GM18517 (cell line): ENCODE data around the gene OPA1.

Experiments
- ATAC-seq: cut with Tn5 transposase; IDR thresholded peaks from one replicate; pipeline ENCODE4 v1.9.1; 2021; ENCODE audit warnings: mild to moderate bottlenecking, moderate library complexity; ENCODE audit not compliant: unreplicated experiment

OPA1 gene

GRCh38 chr3:193640728-193641439, 47.9 kb downstream of the OPA1 start:
- ATAC-seq: no peak

- ATAC-seq: no peak
These were observed 48.4 kb downstream of the OPA1 start for GRCh38 chr3:193641440-193641775.

DNA sequence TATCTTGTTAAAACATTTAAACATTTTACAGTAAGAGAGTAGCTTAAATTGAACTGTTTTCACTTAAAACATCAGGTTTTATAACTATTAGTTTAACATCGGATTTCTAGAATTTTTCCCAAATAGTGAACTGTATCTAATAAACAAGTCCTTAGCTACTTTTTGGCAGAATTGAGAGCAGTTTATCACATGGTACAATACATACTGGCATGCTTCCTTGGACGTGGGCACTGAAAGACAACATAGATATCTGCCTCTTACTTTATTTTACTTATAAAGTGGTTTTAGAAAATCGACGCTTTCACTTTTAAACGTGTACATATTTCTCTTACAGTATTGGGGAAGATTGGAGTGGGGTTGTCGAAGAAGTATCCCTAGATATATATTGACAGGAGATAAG, 52.8 kb downstream of the OPA1 start:
- ATAC-seq: no peak

- ATAC-seq: no peak
These were observed 55.6 kb downstream of the OPA1 start for GRCh38 chr3:193648542-193649076.

GRCh38 chr3:193650585-193650984, 57.6 kb downstream of the OPA1 start:
- ATAC-seq: no peak

DNA sequence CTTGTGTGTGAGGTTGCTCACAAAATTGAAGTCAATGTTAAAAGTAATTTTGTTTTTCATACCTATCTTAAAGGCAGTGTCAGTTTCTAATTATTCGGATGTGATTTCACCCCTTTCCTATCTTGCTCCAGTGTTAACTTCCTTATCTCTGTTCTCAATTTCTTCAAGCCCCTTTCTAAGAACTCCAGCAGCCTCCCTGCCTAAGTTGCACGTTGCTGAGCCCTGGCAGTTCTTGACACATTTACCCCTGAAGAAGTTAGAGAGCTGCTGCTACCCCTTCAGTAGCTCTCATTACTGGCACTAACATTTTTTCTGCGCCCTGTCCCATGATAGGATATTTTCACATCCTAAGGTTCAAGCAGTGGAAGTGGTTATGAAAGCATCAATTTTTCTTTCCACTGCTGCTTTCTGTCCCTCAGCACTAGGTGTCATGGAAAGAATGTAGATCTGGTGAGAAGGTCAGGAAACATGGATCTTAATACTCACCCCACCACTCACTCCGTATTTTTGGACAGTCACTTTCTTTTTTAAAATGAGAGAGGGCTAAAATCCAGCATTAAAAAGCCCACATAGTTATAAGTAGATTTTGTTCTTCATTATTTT, 62.9 kb downstream of the OPA1 start:
- no peak for ATAC-seq

- no peak for ATAC-seq
These were observed 63.4 kb downstream of the OPA1 start for GRCh38 chr3:193656445-193656844.

GRCh38 chr3:193656878-193657282, 63.9 kb downstream of the OPA1 start:
- no peak for ATAC-seq

DNA sequence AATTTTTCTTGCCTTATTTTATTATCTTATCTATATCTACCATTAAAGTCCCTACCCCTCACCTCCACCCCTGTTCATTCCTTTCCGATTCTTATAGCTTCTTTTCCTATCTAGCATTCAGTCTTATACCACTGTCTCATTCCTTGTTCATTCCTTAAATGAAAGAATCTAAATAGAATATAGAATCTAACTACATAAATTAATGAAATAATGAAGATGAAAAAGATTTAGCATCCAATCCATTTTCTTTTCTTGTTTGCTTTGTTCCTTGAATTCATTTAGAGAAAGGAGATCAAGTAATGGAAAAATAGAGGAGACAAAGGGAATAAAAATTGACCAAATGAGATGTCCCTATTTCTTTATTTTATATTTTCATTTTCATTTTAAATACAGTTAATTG, 67.2 kb downstream of the OPA1 start:
- no peak for ATAC-seq

GRCh38 chr3:193660698-193661411, 67.8 kb downstream of the OPA1 start:
- ATAC-seq: no peak

DNA sequence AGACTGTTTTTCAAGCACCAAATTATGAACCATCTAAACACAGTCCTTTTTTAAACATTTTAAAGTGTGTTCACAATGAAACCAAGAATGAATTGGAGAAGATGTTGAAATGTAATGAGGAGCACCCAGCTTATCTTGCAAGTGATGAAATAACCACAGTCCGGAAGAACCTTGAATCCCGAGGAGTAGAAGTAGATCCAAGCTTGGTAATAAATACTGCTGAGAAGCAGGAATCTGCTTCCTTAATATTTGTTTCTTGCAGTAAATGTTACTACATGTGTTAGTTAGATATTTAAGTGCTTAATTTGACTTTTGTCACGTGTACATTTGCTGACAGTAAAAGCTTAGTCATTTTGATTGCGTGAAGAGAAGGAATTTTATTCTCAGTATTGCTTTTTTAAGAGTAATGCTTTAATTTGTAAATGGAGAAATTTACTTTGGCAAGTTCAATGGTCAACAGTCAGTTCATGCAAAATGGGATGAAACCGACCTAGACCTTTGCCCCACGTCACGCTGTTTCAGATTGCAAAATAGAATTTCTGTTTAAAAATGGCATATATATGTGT, 69.8 kb downstream of the OPA1 start:
- no peak for ATAC-seq

GRCh38 chr3:193665370-193665989, 72.5 kb downstream of the OPA1 start:
- ATAC-seq: no peak

- ATAC-seq: no peak
These were observed 80.8 kb downstream of the OPA1 start for GRCh38 chr3:193673845-193674244.

DNA sequence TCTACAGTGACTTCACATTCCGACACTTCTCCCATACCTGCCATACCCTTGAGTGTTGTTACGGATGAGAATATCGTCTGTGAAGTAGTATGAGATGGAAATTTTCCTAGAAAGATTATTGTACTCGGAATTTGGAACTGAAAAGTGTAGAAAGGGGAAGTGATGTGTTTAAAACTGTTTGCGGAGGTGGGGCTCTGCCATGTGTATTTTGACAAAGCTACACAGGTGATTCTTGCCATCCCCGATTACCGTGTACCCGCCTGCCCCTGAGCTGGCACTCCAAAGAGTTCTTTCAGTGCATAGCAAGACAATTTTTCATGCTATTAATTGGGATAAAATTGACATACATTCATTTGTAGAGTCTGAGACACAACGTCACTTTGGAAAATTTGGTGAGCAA, 81.7 kb downstream of the OPA1 start:
- no peak for ATAC-seq

DNA sequence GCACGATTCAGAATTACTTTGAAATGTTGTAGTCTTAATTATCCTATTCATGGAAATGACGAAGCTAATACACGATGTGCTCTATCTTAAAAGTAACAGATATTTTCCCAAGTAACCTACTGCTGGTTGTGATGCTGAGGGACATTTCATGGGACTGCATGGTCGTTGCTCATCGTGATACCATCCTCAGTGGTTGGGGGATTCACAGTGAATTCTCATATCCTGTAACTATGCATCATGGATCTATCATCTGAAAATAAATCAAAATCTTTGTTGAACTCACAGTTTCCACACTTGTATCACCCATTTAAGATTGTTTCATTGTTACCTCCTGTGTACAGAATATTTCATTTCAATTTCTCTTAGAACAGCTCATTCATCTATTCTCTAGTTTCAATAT, 84.7 kb downstream of the OPA1 start:
- ATAC-seq: no peak

GRCh38 chr3:193680220-193680619, 87.2 kb downstream of the OPA1 start:
- ATAC-seq: no peak

DNA sequence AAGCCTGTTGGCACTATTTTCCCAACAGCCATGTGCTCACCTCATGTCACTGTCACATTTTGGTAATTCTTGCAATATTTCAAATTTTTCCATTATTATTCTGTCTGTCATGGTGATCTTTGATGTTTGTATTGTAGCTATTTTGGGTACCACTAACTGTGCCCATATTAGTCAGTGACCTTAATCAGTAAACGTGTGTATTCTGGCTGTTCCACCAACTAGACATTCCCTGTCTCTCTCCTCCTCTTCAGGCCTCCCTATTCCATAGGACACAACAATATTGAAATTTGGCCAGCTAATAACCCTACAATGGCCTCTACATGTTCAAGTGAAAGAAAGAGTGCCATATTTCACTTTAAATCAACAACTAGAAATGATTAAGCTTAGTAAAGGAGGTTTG, 88.6 kb downstream of the OPA1 start:
- no peak for ATAC-seq

- ATAC-seq: no peak
These were observed 93.9 kb downstream of the OPA1 start for GRCh38 chr3:193686665-193687483.

DNA sequence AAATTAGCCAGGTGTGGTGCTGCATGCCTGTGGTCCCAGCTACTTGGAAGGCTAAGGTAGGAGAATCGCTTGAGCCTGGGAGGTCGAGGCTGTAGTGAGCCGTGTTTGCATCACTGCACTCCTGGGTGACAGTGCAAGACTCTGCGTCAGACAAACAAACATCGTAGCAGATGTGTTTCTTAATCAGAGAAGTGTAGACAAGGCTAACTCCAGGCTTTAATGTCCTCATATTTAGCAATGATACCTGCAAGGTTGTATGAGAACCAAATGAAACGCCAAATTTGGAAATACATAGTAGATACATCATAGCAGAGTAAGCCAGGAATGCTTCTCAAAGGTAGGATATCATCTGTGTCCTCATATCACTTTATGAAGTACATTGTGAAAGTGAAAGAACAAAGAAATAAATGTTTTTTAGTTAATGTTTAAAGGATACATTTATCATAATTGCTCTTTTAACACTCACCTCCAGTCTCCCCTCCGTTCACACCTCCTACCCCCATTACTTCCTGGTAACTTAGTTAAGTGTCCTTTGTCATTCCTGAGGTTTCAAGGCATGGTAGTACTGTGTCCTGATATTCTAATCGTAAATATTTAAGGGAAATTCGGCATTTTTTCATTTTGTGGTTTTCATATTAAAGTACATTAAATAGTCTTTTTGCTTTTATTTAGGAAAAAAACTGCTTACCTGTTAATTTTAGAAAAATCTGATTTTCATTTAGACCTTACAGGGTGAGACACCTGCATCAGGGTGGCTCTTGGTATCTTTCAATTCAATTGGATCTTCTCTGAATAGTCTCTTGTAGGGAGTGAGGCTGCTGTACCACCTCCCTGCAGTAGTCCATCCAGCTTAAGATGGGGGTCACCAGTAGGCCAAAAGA, 96.1 kb downstream of the OPA1 start:
- no peak for ATAC-seq
